22Rv1 (cell line): ENCODE results near the gene RBM24.

Experiments used
- ZFX ChIP-seq: fragments of 450-650 bp; IDR thresholded peaks from 2 replicates; pipeline ENCODE4 v1.6.1; 2017; ENCODE audit warnings: antibody characterized with exemption, borderline replicate concordance
- TF ChIP-seq, protein P1 (sequence below): fragments of 450-650 bp; IDR thresholded peaks from 2 replicates; pipeline ENCODE4 v1.5.1; 2017; ENCODE audit warnings: mild to moderate bottlenecking

DNA sequence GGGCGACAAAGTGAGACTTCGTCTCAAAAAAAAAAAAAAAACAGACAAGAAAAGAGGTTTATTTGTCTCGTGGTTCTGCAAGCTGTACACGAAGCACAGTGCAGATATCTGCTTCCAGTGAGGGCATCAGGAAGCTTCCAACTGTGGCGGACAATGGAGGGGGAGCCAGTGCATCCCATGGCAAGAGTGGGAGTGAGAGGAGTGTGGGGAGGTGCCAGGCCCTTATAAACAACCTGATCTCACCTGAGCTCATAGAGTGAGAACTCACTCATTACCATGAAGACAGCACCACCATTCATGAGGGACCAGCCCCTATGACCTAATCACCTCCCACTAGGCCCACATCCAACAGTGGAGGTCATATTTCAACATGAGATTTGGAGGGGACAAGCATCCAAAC is 19.5 kb downstream of the RBM24 start:
- TF ChIP-seq, protein P1, sequence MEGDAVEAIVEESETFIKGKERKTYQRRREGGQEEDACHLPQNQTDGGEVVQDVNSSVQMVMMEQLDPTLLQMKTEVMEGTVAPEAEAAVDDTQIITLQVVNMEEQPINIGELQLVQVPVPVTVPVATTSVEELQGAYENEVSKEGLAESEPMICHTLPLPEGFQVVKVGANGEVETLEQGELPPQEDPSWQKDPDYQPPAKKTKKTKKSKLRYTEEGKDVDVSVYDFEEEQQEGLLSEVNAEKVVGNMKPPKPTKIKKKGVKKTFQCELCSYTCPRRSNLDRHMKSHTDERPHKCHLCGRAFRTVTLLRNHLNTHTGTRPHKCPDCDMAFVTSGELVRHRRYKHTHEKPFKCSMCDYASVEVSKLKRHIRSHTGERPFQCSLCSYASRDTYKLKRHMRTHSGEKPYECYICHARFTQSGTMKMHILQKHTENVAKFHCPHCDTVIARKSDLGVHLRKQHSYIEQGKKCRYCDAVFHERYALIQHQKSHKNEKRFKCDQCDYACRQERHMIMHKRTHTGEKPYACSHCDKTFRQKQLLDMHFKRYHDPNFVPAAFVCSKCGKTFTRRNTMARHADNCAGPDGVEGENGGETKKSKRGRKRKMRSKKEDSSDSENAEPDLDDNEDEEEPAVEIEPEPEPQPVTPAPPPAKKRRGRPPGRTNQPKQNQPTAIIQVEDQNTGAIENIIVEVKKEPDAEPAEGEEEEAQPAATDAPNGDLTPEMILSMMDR = no peak
- TF ChIP-seq ZFX = no peak
